KMS-11 (cell line): ENCODE data around the gene INPP5A.

ENCODE experiments used
- H2AFZ ChIP-seq: fragments of 200-600 bp; sonication (generic); 2 replicates; pipeline ENCODE4 v1.6.1; 2016; ENCODE audit warnings: antibody characterized with exemption, mixed run types, low read depth
- H3K27ac ChIP-seq: fragments of 200-600 bp; sonication (generic); 2 replicates; pipeline ENCODE4 v1.6.1; 2016; ENCODE audit warnings: mild to moderate bottlenecking, mixed run types
- H3K27me3 ChIP-seq: fragments of 200-600 bp; sonication (generic); 2 replicates; pipeline ENCODE4 v1.6.1; 2017; ENCODE audit warnings: mild to moderate bottlenecking, low read depth, mixed run types, moderate library complexity; ENCODE audit not compliant: insufficient read depth
- H3K36me3 ChIP-seq: fragments of 200-600 bp; sonication (generic); 2 replicates; pipeline ENCODE4 v1.6.1; 2017; ENCODE audit warnings: mild to moderate bottlenecking, mixed run types; ENCODE audit not compliant: insufficient read depth
- H3K4me1 ChIP-seq: fragments of 200-600 bp; sonication (generic); 2 replicates; pipeline ENCODE4 v1.6.1; 2016; ENCODE audit warnings: mild to moderate bottlenecking, low read depth, mixed run types; ENCODE audit not compliant: poor library complexity, severe bottlenecking
- H3K4me2 ChIP-seq: fragments of 200-600 bp; sonication (generic); 2 replicates; pipeline ENCODE4 v1.7.0; 2016; ENCODE audit warnings: mild to moderate bottlenecking, mixed run types
- H3K4me3 ChIP-seq: fragments of 200-600 bp; sonication (generic); IDR thresholded peaks from 2 replicates; pipeline ENCODE4 v1.6.1; 2017; ENCODE audit warnings: low read depth, low read length, mixed read lengths; ENCODE audit not compliant: insufficient read depth
- H3K79me2 ChIP-seq: fragments of 200-600 bp; sonication (generic); 2 replicates; pipeline ENCODE4 v1.6.1; 2016; ENCODE audit warnings: low read depth, mixed run types; ENCODE audit not compliant: insufficient read depth
- H3K9ac ChIP-seq: fragments of 200-600 bp; sonication (generic); 2 replicates; pipeline ENCODE4 v1.6.1; 2016; ENCODE audit warnings: mild to moderate bottlenecking, mixed run types
- H4K20me1 ChIP-seq: fragments of 200-600 bp; sonication (generic); 2 replicates; pipeline ENCODE4 v1.6.1; 2016; ENCODE audit warnings: mild to moderate bottlenecking, mixed run types; ENCODE audit not compliant: insufficient read depth
- CTCF ChIP-seq: fragments of 200-600 bp; sonication (generic); conservative IDR thresholded peaks from 2 replicates; pipeline ENCODE4 v1.6.1; 2017; ENCODE audit warnings: low read depth, mild to moderate bottlenecking, antibody characterized with exemption, low read length, moderate library complexity, mixed read lengths

The INPP5A gene

DNA sequence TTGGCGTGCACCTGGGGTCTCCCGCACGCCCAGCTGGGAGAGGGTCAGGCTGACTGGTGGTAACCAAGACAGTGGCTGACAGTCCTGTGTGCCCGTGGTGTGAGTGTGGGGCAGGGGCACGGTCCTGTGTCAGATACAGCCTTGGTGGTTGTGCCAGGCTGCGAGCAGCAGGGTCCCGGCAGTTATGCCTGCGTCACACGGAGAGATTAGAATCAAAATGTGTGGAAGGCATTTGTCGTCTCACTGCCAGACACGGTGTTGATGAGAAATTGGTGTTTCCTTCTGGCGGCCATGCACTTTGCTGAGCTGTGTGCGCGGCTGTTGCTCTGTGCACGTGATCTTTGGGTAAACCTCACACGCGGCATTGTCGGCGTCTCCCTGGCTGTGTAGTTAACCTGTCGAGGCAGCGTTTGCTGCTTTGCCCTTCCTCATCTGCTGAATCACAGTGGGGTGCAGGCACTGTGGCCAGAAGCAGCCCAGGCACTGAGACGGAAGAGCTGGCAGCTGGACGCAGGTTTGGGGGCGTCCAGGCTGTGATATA lies 160.7 kb downstream of the INPP5A start:
- no peak for TF ChIP-seq CTCF
- Histone ChIP-seq H4K20me1 (no peaks in the 10 kb centered on the region), H3K79me2 (no peaks in the 10 kb centered on the region), H2AFZ (no peak overlapping the region), H3K27me3 (no peaks in the 10 kb centered on the region), H3K27ac (no peak overlapping the region), H3K4me3 (no peak overlapping the region), H3K4me1 (no peaks in the 10 kb centered on the region), H3K36me3 (no peaks in the 10 kb centered on the region), H3K4me2 (no peak overlapping the region), H3K9ac (no peak overlapping the region)

- H4K20me1 ChIP-seq, result no peaks in the 10 kb centered on the region
Observed at GRCh38 chr10:132698761-132699391, 161.3 kb downstream of the INPP5A start.

GRCh38 chr10:132699411-132700155 lies 162.0 kb downstream of the INPP5A start:
- Histone ChIP-seq H2AFZ (no peak overlapping the region), H3K79me2 (no peaks in the 10 kb centered on the region), H3K27ac (no peak overlapping the region), H3K4me3 (no peak overlapping the region), H3K36me3 (no peaks in the 10 kb centered on the region), H3K9ac (no peak overlapping the region), H3K4me2 (no peak overlapping the region), H3K4me1 (no peaks in the 10 kb centered on the region), H3K27me3 (no peaks in the 10 kb centered on the region), H4K20me1 (no peaks in the 10 kb centered on the region)
- TF ChIP-seq CTCF, result no peak

More at GRCh38 chr10:132698761-132699391, 161.3 kb downstream of the INPP5A start:
- no peaks in the 10 kb centered on the region for H3K27me3 ChIP-seq
- no peak overlapping the region for H3K27ac ChIP-seq
- no peak overlapping the region for H3K9ac ChIP-seq
- H3K4me3 ChIP-seq, result no peak overlapping the region
- H3K79me2 ChIP-seq, result no peaks in the 10 kb centered on the region
- H3K36me3 ChIP-seq, result no peaks in the 10 kb centered on the region
- no peak for TF ChIP-seq CTCF
- H2AFZ ChIP-seq, result no peak overlapping the region
- no peaks in the 10 kb centered on the region for H3K4me1 ChIP-seq
- no peak overlapping the region for H3K4me2 ChIP-seq

- Histone ChIP-seq H3K4me3 (no peak overlapping the region), H3K9ac (no peak overlapping the region), H3K27ac (no peak overlapping the region), H3K27me3 (no peaks in the 10 kb centered on the region), H4K20me1 (no peaks in the 10 kb centered on the region), H3K79me2 (no peaks in the 10 kb centered on the region), H2AFZ (no peak overlapping the region), H3K4me1 (no peaks in the 10 kb centered on the region), H3K36me3 (no peaks in the 10 kb centered on the region), H3K4me2 (no peak overlapping the region)
- TF ChIP-seq CTCF, result no peak
Observed at GRCh38 chr10:132700156-132701098, 162.8 kb downstream of the INPP5A start.
